Lower leg skin (tissue), 3 donors: Measurements from ENCODE around the gene AGRP.

ENCODE experiments used
- POLR2A ChIP-seq, 2 donors: fragments of 450-650 bp; IDR thresholded peaks; one replicate each; pipeline ENCODE4 v1.6.1; 2016 to 2017; ENCODE audit warnings: antibody characterized with exemption in 2 of 2, mild to moderate bottlenecking in 1 of 2, moderate library complexity in 1 of 2
- TF ChIP-seq, protein P1 (sequence below), 3 donors: fragments of 450-650 bp; IDR thresholded peaks; one replicate each; pipeline ENCODE4 v1.5.1; 2016; ENCODE audit warnings: antibody characterized with exemption in 3 of 3, mild to moderate bottlenecking in 3 of 3, moderate library complexity in 2 of 3

DNA sequence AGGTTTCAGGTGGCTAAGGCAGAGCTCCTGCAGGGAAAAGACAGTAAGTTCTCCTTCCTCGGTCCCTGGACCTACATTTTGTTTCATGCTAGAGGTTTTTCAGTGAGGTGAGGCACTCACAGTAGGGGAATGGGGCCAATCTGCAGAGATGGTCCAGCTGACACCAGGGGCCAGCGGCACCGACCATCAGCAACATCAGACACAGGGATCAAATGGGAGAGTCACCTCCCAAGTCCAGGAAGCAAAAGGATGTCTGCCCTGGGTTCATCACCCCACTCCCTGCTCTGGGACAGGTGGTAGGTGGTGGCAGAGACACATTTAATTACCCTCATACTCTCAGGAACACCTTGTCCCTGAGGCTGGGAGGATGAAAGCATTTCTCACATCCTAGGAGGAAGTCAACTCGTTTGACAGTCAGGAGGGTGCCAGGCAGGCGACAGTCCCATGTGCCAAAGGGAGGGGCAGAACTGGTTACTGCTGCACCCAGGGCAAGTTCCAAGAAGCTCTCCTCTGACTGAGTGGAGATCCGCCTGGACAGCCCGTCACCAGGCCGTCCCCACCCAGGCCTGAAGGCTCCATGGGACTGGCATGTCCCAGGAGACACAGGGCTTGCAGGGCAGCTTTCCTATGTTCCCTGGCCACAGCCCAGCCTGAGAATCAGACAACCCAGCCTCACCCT, 21.6 kb downstream of the AGRP start:
- TF ChIP-seq, protein P1, sequence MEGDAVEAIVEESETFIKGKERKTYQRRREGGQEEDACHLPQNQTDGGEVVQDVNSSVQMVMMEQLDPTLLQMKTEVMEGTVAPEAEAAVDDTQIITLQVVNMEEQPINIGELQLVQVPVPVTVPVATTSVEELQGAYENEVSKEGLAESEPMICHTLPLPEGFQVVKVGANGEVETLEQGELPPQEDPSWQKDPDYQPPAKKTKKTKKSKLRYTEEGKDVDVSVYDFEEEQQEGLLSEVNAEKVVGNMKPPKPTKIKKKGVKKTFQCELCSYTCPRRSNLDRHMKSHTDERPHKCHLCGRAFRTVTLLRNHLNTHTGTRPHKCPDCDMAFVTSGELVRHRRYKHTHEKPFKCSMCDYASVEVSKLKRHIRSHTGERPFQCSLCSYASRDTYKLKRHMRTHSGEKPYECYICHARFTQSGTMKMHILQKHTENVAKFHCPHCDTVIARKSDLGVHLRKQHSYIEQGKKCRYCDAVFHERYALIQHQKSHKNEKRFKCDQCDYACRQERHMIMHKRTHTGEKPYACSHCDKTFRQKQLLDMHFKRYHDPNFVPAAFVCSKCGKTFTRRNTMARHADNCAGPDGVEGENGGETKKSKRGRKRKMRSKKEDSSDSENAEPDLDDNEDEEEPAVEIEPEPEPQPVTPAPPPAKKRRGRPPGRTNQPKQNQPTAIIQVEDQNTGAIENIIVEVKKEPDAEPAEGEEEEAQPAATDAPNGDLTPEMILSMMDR (IDR thresholded peaks at IDR 0.05): no peak
- no peak for TF ChIP-seq POLR2A (IDR thresholded peaks at IDR 0.05)
